ENCODE results near the gene GRB2. TPM values are rescaled to one million over a fixed set of nuclear protein-coding genes. Genes with fewer than 3 reads are reported as not detected.
A peak's percentile ranks its signal among the peaks of the same experiment; 100 is the strongest.

The GRB2 gene
- total RNA-seq, 4 donors from 2014 or later = 64.8 to 120 (median 98.3) TPM

DNA sequence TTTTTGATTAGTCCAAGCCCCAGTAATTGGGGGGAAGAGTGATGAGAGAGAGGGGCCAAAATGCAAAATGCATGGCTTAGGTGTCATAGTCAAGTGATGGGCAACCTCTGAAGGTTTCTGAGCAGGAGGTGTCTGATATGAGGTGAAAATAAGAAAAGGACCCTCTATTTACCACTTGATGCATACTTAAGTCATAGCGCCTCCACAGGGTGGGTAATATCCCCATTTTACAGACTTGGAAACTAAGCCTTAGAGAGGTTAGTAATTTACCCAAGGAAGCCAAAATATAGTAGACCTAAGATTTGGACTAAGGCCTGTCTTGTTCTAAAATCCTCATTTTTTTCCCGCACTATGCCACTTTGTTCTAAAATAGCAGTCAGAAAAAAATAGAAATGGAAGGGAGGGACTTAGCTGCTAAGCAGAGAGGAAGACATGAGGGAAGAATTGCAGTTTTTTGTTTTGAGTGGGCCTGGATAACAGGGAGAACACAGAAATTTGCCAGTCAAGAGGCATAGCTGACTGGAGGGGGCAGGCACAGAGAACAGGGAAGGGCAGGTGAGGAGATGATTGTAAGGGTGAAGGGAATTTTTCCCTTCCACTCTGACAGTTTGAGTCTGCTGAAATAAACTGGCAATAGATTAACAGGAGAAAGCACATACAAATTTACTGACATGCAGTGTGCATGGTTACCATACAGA is 2.3 kb upstream of the GRB2 start:
- Histone ChIP-seq H3K27ac (no peak overlapping the region), H3K4me1 (peaks cover 0 to 21% (median 2%) of the 10 kb centered on the region in 4 donors), H3K9me3 (no peaks in the 10 kb centered on the region), H3K27me3 (no peaks in the 10 kb centered on the region), H3K36me3 (no peaks in the 10 kb centered on the region), H3K4me3 (no peak overlapping the region)
- peak in 1 of 3 donors; percentile 2 for DNase-seq
- TF ChIP-seq, protein P1, sequence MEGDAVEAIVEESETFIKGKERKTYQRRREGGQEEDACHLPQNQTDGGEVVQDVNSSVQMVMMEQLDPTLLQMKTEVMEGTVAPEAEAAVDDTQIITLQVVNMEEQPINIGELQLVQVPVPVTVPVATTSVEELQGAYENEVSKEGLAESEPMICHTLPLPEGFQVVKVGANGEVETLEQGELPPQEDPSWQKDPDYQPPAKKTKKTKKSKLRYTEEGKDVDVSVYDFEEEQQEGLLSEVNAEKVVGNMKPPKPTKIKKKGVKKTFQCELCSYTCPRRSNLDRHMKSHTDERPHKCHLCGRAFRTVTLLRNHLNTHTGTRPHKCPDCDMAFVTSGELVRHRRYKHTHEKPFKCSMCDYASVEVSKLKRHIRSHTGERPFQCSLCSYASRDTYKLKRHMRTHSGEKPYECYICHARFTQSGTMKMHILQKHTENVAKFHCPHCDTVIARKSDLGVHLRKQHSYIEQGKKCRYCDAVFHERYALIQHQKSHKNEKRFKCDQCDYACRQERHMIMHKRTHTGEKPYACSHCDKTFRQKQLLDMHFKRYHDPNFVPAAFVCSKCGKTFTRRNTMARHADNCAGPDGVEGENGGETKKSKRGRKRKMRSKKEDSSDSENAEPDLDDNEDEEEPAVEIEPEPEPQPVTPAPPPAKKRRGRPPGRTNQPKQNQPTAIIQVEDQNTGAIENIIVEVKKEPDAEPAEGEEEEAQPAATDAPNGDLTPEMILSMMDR (IDR thresholded peaks at IDR 0.05) = no peak
- no peak for TF ChIP-seq POLR2A (IDR thresholded peaks at IDR 0.05)

DNA sequence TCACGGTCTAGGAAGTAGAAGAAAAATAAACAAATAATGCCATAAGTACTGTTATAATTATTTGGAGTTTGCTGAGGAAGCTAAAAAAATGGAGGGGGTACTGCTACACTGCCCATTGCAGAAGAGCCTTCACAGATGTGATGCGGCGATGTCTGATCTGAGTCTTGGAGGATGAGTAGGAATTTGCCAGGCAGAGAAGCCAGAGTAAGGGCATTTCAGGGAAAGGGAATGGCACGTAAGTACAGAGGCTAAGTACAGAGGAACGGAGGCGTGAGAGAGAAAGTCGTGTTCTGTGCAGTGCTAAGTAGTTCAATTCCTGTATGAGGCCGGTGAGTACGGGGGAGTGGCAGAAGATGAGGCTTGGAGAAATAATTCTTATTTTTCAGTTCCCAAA is 741 bp upstream of the GRB2 start:
- TF ChIP-seq POLR2A (IDR thresholded peaks at IDR 0.05) = no peak
- TF ChIP-seq, protein P1 (IDR thresholded peaks at IDR 0.05) = no peak
- Histone ChIP-seq H3K4me3 (peak overlapping the region; percentile 70 to 99 (median 90)), H3K27ac (peak overlapping the region in 3 of 4 donors; percentile 2 to 98 (median 92)), H3K4me1 (peaks cover 0 to 35% (median 7%) of the 10 kb centered on the region in 4 donors), H3K36me3 (no peaks in the 10 kb centered on the region), H3K27me3 (no peaks in the 10 kb centered on the region), H3K9me3 (no peaks in the 10 kb centered on the region)
- DNase-seq = peak in 2 of 3 donors; percentile 7 to 45

DNA sequence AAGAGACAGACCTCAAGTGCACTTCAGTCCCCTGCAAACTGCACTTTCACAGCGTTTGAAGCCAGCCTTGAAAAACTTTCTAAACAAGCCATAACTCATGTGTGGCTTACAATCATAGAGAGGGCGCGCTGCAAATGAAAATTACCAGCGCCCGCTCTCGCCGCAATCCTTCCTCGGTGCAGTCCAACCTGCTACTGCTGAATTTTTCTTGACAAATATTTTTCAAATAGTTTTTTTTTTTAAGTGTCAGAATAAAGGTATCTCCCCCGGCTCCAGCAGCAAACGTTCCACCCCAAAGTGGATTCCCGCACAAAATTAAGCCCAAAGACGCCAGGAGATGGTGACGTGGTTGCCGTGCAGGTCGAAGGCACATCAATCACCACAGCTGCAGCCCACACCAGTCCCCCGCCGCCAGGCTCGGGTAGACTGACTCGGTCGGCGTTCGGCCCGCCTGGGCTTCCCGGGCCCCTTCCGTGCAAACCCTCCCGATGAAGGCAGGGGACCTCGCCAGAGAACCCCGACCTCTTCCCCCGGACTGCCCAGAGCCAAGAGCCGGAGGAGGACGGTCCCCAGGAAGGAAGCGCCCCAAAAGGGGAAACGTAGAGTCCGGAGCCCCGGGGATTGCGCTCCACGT is 630 bp downstream of the GRB2 start:
- peak overlapping the region; percentile 92 to 98 (median 95) for H3K27ac ChIP-seq
- no peak for TF ChIP-seq POLR2A (IDR thresholded peaks at IDR 0.05)
- TF ChIP-seq, protein P1 (IDR thresholded peaks at IDR 0.05) = no peak
- H3K9me3 ChIP-seq = no peaks in the 10 kb centered on the region
- H3K4me3 ChIP-seq = peak overlapping the region; percentile 70 to 99 (median 90)
- no peaks in the 10 kb centered on the region for H3K36me3 ChIP-seq
- peak; percentile 43 to 66 (median 65) for DNase-seq
- peaks cover 0 to 35% (median 7%) of the 10 kb centered on the region in 4 donors for H3K4me1 ChIP-seq
- no peaks in the 10 kb centered on the region for H3K27me3 ChIP-seq

DNA sequence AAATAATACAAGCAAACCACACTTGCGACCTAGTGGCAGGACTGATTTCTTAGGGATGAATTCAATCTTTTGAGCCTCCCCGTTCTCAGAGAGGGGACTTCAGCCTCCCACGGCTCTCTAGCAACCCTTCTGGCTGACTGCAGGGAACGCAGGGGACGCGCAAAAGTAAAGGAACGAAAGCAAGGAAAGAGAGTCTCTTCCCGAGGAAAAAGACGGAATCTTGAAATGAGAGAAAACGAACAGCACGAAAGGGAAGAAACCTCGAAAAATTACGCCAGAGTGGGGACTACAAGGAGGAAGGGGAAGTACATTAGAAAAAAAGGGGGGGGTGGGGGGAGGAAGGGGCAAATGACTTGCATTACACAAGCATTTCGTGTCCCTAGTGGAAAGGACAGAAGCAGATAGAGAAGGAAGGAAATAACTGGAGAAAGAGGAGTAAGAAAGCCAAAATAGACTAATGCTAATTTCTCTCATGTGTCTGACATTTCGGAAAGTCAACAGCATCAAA is 1.2 kb downstream of the GRB2 start:
- H3K27me3 ChIP-seq = no peaks in the 10 kb centered on the region
- H3K36me3 ChIP-seq = no peaks in the 10 kb centered on the region
- peaks cover 0 to 35% (median 7%) of the 10 kb centered on the region in 4 donors for H3K4me1 ChIP-seq
- H3K9me3 ChIP-seq = no peaks in the 10 kb centered on the region
- H3K4me3 ChIP-seq = peak overlapping the region; percentile 70 to 99 (median 90)
- peak overlapping the region; percentile 92 to 98 (median 95) for H3K27ac ChIP-seq
- TF ChIP-seq POLR2A (IDR thresholded peaks at IDR 0.05) = no peak
- TF ChIP-seq, protein P1 (IDR thresholded peaks at IDR 0.05) = peak; percentile 25 to 86 (median 65)
- DNase-seq = peak; percentile 43 to 81 (median 69)

DNA sequence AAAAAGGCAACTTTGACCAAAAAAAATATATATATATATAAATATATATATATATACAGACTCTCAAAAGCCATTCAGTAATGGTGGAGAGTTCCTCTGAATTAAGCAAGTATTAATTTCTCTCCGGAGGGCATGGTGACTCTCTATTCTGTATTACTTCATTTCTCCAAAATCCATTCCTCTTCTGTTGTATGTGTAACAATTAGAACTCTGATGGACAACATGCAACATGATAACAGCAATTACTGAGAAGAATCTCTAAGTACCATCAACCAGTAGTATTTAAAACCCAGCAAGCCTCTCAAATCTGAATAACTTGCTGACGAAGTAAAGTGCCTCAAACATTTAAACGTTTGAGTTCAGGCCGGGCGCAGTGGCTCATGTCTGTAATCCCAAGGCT is 2.3 kb downstream of the GRB2 start:
- no peaks in the 10 kb centered on the region for H3K27me3 ChIP-seq
- TF ChIP-seq, protein P1 (IDR thresholded peaks at IDR 0.05) = no peak
- TF ChIP-seq POLR2A (IDR thresholded peaks at IDR 0.05) = no peak
- H3K27ac ChIP-seq = peak overlapping the region in 2 of 4 donors; percentile 92 to 98
- peak overlapping the region in 2 of 4 donors; percentile 70 to 94 for H3K4me3 ChIP-seq
- H3K4me1 ChIP-seq = peaks cover 0 to 35% (median 7%) of the 10 kb centered on the region in 4 donors
- no peaks in the 10 kb centered on the region for H3K9me3 ChIP-seq
- no peaks in the 10 kb centered on the region for H3K36me3 ChIP-seq
- peak in 1 of 3 donors; percentile 18 for DNase-seq

Data from Peyer's patch (tissue), 4 donors.